SK-N-SH (cell line): ENCODE measurements around the gene ARHGEF12. TPM values are rescaled to one million over a fixed set of nuclear protein-coding genes. Genes with fewer than 3 reads are reported as not detected.

Experiments used
- CTCF ChIA-PET: fragments of 300-600, 350-600 bp; formaldehyde crosslinking; extraction: SDS; loops from one replicate; lab custom pipeline; 2021; lab: Yijun Ruan, JAX
- POLR2A ChIA-PET: fragments of 350-600 bp; sonication (Branson Sonifier 250); formaldehyde crosslinking; extraction: SDS; loops from one replicate; lab custom pipeline; 2020; ENCODE audit warnings: antibody characterized with exemption, inconsistent platforms; lab: Yijun Ruan, JAX
- DNase-seq: peaks from one replicate; pipeline ENCODE4 v3.0.0; 2012
- H2AFZ ChIP-seq: fragments of 200-600 bp; sonication (generic); 2 replicates; pipeline ENCODE4 v1.8.1; 2016; ENCODE audit warnings: antibody characterized with exemption, mild to moderate bottlenecking, low read depth
- H3F3A ChIP-seq: fragments of 200-600 bp; sonication (generic); replicated peaks from 2 replicates; pipeline ENCODE3; 2016; ENCODE audit warnings: antibody characterized with exemption, mild to moderate bottlenecking; ENCODE audit not compliant: insufficient read depth
- H3K27ac ChIP-seq, 2 experiments: fragments of 200-500 bp in 1 of 2; fragments of 200-600 bp in 1 of 2; sonication (Bioruptor generic) in 1 of 2; sonication (generic), shearing (Covaris generic) in 1 of 2; 2 replicates each; pipeline versions ENCODE4 v1.5.1 to v1.6.1; 2014 to 2016; ENCODE audit warnings: low read depth in 2 of 2, inconsistent platforms in 1 of 2, low read length in 1 of 2, mild to moderate bottlenecking in 1 of 2, mixed read lengths in 1 of 2
- H3K27me3 ChIP-seq: fragments of 200-600 bp; sonication (generic), shearing (Covaris generic); 2 replicates; pipeline ENCODE4 v1.6.1; 2016; ENCODE audit warnings: mixed run types; ENCODE audit not compliant: insufficient read depth
- H3K36me3 ChIP-seq, 2 experiments: fragments of 200-500 bp in 1 of 2; fragments of 200-600 bp in 1 of 2; sonication (Bioruptor generic) in 1 of 2; sonication (generic) in 1 of 2; replicated peaks in 1 of 2; 2 replicates each; pipeline versions ENCODE3 to v1.5.1; 2014 to 2016; ENCODE audit warnings: low read length in 1 of 2, mild to moderate bottlenecking in 1 of 2; ENCODE audit not compliant: insufficient read depth in 2 of 2, control insufficient read depth in 1 of 2
- H3K4me1 ChIP-seq, 2 experiments: fragments of 200-500 bp in 1 of 2; fragments of 200-600 bp in 1 of 2; sonication (Bioruptor generic) in 1 of 2; sonication (generic), shearing (Covaris generic) in 1 of 2; 2 replicates each; pipeline versions ENCODE4 v1.5.1 to v1.6.1; 2014 to 2016; ENCODE audit warnings: low read depth in 1 of 2, low read length in 1 of 2, mixed run types in 1 of 2; ENCODE audit not compliant: insufficient read depth in 2 of 2, control insufficient read depth in 1 of 2
- H3K4me2 ChIP-seq: fragments of 200-600 bp; sonication (generic), shearing (Covaris generic); 2 replicates; pipeline ENCODE4 v1.6.1; 2017; ENCODE audit warnings: mixed run types
- H3K4me3 ChIP-seq, 2 experiments: fragments of 200-500 bp in 1 of 2; fragments of 200-600 bp in 1 of 2; sonication (Bioruptor generic) in 1 of 2; sonication (generic), shearing (Covaris generic) in 1 of 2; 2 replicates each; pipeline versions ENCODE4 v1.5.1 to v1.8.1; 2014 to 2016; ENCODE audit warnings: low read depth in 2 of 2, inconsistent platforms in 1 of 2, low read length in 1 of 2, mild to moderate bottlenecking in 1 of 2, mixed read lengths in 1 of 2, moderate library complexity in 1 of 2
- H3K79me2 ChIP-seq: fragments of 200-600 bp; sonication (generic); 2 replicates; pipeline ENCODE4 v1.8.1; 2017; ENCODE audit warnings: mild to moderate bottlenecking; ENCODE audit not compliant: insufficient read depth
- H3K9ac ChIP-seq: fragments of 200-600 bp; sonication (generic); 2 replicates; pipeline ENCODE4 v1.6.1; 2017; ENCODE audit warnings: mixed run types
- H3K9me2 ChIP-seq: fragments of 200-600 bp; sonication (generic); 2 replicates; pipeline ENCODE4 v1.6.1; 2017; ENCODE audit warnings: mixed run types
- H3K9me3 ChIP-seq: fragments of 200-600 bp; sonication (generic); 2 replicates; pipeline ENCODE4 v1.6.1; 2017; ENCODE audit warnings: mixed run types, mild to moderate bottlenecking, moderate library complexity
- H4K20me1 ChIP-seq: fragments of 200-600 bp; sonication (generic); 2 replicates; pipeline ENCODE4 v1.6.1; 2017; ENCODE audit warnings: mild to moderate bottlenecking, mixed run types; ENCODE audit not compliant: insufficient read depth
- FOSL2 ChIP-seq: IDR thresholded peaks from 2 replicates; pipeline ENCODE4 v1.4.0; 2012; ENCODE audit warnings: low read depth, mild to moderate bottlenecking, moderate library complexity, borderline replicate concordance
- FOXJ3 ChIP-seq: sonication (generic); formaldehyde crosslinking; IDR thresholded peaks from 2 replicates; pipeline ENCODE4 v1.5.1; 2020; ENCODE audit warnings: mild to moderate bottlenecking, missing genetic modification reagents
- FOXM1 ChIP-seq: IDR thresholded peaks from 2 replicates; pipeline ENCODE4 v1.4.0; 2012; ENCODE audit warnings: low read depth, mild to moderate bottlenecking
- GABPA ChIP-seq: IDR thresholded peaks from 2 replicates; pipeline ENCODE4 v1.4.0; 2012; ENCODE audit warnings: low read depth, mild to moderate bottlenecking
- GATA2 ChIP-seq: sonication (generic); formaldehyde crosslinking; IDR thresholded peaks from 2 replicates; pipeline ENCODE4 v1.5.0; 2020; ENCODE audit warnings: mild to moderate bottlenecking, missing genetic modification reagents
- IRF3 ChIP-seq: fragments of 150-350 bp; IDR thresholded peaks from 2 replicates; pipeline ENCODE4 v1.6.1; 2016; ENCODE audit warnings: mild to moderate bottlenecking, low read depth, low read length
- JUND ChIP-seq: IDR thresholded peaks from 2 replicates; pipeline ENCODE4 v1.4.0; 2012
- MAX ChIP-seq: IDR thresholded peaks from 2 replicates; pipeline ENCODE4 v1.4.0; 2012; ENCODE audit warnings: low read depth
- NRF1 ChIP-seq: IDR thresholded peaks from 2 replicates; pipeline ENCODE4 v1.6.1; 2012; ENCODE audit warnings: low read depth, mild to moderate bottlenecking, low read length
- POLR2AphosphoS5 ChIP-seq: IDR thresholded peaks from 2 replicates; pipeline ENCODE4 v1.6.1; 2012; ENCODE audit warnings: low read depth, low read length
- RCOR1 ChIP-seq: fragments of 150-350 bp; IDR thresholded peaks from 2 replicates; pipeline ENCODE4 v1.6.1; 2017; ENCODE audit warnings: antibody characterized with exemption, low read length
- REST ChIP-seq: IDR thresholded peaks from 2 replicates; pipeline ENCODE4 v1.6.1; 2012; ENCODE audit warnings: mild to moderate bottlenecking, low read depth, low read length, moderate library complexity
- TAF1 ChIP-seq: IDR thresholded peaks from 2 replicates; pipeline ENCODE4 v1.6.1; 2012; ENCODE audit warnings: low read depth, mild to moderate bottlenecking, low read length, moderate library complexity, borderline replicate concordance
- WGBS: methylation state at CpG from one replicate; pipeline ENCODE4 v1.1.6; 2017; ENCODE audit warnings: low lambda C conversion rate; 5-methylcytosine and 5-hydroxymethylcytosine counted together
- polyA plus RNA-seq, 3 experiments: library from polyadenylated mRNA; depleted of rRNA; stranded (reverse); fragments of >200 nt; gene quantifications; 2 replicates each; pipeline ENCODE4 v1.2.3, GENCODE V29; 2012

ARHGEF12 gene
- polyA plus RNA-seq, 1 of the 3 experiments (the other 2 are of a cell fraction): 12.3 TPM

- Histone ChIP-seq H3K4me1 (peaks cover 0 to 17% of the 10 kb centered on the region in 2 experiments; a peak in 2 of 4 replicates), H3F3A (no peaks in the 10 kb centered on the region), H3K27me3 (no peaks in the 10 kb centered on the region), H3K9ac (no peak overlapping the region), H3K4me2 (no peak overlapping the region), H4K20me1 (peaks cover 61% of the 10 kb centered on the region), H3K4me3 (no peak overlapping the region), H2AFZ (no peak overlapping the region), H3K9me3 (no peaks in the 10 kb centered on the region), H3K79me2 (peaks cover 99% of the 10 kb centered on the region), H3K27ac (no peak overlapping the region), H3K9me2 (no peaks in the 10 kb centered on the region), H3K36me3 (peaks cover 0 to 3% of the 10 kb centered on the region in 2 experiments)
- CTCF ChIA-PET: interaction anchor here (2.1 kb wide), 1 partner anchor 12 kb away, joined by 5 read pairs; no protein-coding TSS in a partner anchor
- 97% methylated on average over 6 of the region's 6 CpGs for WGBS
- no peak for TF ChIP-seq GATA2 (CRISPR knock-in tag)
- no peak for TF ChIP-seq REST
- no peak for TF ChIP-seq FOSL2
- TF ChIP-seq MAX: no peak
- no peak for DNase-seq
- POLR2A ChIA-PET: no interaction called here
Measured at GRCh38 chr11:120392314-120392713, 56.1 kb downstream of the ARHGEF12 start.

DNA sequence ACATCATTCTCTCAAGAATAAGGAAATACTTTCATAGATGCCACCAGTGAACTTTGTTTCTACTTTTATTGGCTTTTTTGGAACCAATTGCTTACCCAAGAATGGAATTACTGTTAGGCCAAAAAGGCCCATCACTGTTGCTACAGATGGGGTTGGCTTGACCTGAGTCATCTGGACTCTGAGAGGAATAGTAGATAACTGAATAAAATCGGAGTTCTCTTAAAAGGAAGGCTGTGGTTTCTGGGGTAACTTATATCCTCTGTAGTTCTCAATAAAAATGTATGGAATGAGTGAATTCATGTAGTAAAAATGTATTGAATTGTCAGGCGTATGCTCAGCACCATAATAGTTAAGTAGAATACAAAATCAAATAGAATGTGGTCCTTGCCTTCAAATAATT, 56.6 kb downstream of the ARHGEF12 start:
- no peaks in the 10 kb centered on the region for H3K9me3 ChIP-seq
- H2AFZ ChIP-seq: no peak overlapping the region
- ChIA-PET POLR2A (no interaction called here), CTCF (interaction anchor here (2.1 kb wide), 1 partner anchor 11 kb away, joined by 5 read pairs; no protein-coding TSS in a partner anchor)
- no peak overlapping the region for H3K4me3 ChIP-seq
- H3K27me3 ChIP-seq: no peaks in the 10 kb centered on the region
- WGBS: 74% methylated on average over 2 of the region's 2 CpGs
- peaks cover 4% of the 10 kb centered on the region for H3F3A ChIP-seq
- TF ChIP-seq GABPA (no peak), FOXM1 (no peak), RCOR1 (no peak), FOXJ3 (CRISPR knock-in tag) (no peak), TAF1 (no peak), NRF1 (no peak), IRF3 (no peak), JUND (no peak), POLR2AphosphoS5 (no peak)
- TF ChIP-seq, all 33 proteins: peak for 0
- Histone ChIP-seq H4K20me1 (peaks cover 61% of the 10 kb centered on the region), H3K4me2 (no peak overlapping the region), H3K36me3 (peaks cover 0 to 3% of the 10 kb centered on the region in 2 experiments), H3K27ac (no peak overlapping the region), H3K4me1 (peaks cover 0 to 20% of the 10 kb centered on the region in 2 experiments; a peak in 2 of 4 replicates), H3K9me2 (no peaks in the 10 kb centered on the region), H3K79me2 (peaks cover 97% of the 10 kb centered on the region), H3K9ac (no peak overlapping the region)
- no peak for DNase-seq
